Embryonic facial prominence (tissue), 1 donor: ENCODE measurements around the gene PPP1R14D.

Experiments used
- DNase-seq: peaks from one replicate; pipeline ENCODE4 v3.0.0-alpha.2; 2016; ENCODE audit errors: extremely low spot score

Gene PPP1R14D

DNA sequence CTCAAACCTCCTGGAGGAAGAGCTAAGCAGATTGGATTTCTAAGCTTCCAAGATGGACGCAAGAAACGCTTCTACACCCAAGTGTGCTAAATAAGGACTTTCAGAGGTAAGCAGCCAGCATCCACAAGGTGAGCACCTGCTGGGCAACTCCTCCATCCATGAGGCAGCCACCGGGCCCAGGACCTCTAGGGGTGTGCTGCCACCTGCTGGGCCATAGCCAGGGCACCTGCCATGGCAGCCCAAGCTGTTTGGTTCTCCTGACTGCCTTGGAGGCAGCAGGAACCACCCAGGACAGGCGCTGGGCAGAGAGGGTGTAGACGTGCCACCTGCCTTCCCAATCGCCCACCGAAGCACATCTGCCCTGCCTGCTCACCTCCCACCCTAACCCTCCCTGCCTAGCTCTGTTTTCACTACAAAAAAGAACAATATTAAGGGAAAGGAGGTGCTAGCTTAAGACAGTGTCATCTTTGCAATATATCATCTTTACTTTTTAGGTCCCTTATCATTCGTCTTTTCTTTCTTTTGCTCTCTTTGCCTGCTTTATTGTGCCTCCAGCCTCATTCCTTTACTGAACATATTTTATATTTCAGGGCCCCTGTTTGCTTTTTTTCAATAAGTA, 45.8 kb downstream of the PPP1R14D start:
- DNase-seq, result peak; percentile 4

DNA sequence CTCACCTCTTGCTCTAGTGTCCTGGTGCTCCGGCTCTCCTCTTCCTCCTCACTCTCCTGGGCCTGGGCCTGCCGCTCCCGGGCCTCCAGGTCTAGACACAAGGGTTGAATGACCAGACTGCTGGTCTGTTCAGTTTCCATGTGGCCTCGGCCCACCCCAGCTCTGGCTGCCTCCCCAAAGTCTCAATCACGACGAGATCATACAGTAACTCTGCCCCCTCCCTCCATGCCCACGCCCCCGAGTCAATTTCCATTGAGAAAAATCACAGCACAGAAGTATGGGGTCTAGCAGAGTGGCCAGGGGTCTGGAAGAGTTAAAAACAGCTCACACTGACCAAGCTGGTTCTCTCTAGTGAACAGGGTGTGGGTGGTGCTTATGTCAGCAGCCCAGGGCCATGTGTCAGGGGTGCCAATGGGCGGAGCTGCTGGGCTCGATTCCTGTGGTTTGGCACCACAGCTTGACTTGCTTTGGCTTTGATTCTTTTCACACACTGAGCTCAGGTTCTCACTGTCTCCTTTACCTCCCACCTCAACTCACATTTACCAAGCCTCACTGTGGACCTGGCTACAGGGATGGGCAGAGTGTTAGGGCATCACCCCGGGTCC, 51.9 kb downstream of the PPP1R14D start:
- DNase-seq, result peak; percentile 5

DNA sequence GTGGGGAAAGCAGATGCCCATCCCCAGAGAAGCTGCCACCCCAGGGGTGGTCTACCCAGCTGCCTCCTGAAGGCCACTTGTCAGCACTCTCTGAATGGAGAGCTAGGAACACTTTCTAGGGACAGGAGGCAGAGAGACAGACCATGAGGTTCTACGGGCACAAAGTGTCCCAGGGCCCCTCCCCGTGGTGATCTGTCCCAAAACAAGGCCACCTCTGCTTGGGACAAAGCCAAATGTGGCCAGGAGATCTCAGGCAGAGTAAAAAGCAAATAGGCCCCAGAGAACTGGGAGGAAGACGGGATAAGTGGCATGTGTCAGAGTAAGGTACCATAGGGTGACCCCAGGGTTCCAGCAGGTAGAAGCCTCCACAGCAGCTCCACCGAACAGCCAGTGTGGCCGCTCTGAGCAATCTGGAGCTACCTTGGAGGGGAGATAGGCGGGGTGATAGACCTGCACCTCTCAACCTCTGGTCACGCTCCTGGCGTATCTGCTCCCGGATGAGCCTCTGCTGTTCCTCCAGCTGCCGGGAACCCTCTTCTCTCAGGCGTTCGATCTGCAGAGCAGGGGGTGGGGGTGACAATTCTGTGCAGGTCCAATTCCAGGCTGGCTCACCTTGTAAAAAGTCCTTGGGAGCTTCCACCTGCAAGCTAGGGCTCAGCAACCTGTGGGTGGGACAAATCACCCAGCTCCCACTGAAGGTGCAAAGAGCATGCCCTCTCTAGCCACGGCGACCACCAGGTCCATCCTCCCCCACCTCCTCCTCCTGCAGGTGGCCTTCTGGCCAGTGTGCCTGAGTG, 52.6 kb downstream of the PPP1R14D start:
- DNase-seq, result no peak

DNA sequence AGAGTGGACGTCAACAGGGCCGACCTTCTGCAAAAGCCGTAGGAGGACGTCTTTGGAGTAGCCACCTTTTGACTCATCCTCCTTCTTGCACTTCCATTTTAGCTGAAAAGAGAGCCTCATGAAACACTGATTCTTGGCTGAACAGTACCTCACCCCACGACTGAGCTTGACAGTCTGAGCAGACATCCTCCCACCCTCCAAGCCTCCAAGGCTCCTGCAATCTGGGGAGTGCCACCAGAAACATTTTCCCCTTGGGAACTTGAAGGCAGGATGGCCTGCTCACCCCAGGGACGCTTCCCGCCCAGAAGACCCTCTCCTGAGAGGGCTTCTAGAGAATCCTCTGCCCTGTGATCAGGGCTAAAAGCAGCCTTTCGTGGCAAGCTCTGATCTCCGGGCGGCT, 53.5 kb downstream of the PPP1R14D start:
- no peak for DNase-seq

DNA sequence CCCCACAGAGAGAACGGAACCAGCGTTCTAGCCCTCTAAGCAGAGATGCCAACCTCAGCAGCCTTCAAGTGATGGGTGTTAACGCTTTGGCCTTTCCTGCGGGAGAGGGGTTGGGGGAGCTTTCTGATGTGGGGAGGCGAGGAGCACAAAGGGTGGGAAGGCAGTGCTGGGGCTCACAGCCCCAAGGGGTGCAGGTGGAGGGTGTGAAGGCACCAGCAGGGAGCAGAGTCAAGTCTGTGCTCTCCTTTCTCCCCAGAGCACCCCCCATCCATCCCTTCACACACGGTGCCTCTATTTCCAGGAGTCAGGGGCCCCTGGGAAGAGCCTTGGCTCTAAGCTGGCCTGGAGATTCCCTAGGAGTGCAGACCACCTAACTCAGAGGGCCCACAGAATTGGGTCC, 54.6 kb downstream of the PPP1R14D start:
- no peak for DNase-seq

DNA sequence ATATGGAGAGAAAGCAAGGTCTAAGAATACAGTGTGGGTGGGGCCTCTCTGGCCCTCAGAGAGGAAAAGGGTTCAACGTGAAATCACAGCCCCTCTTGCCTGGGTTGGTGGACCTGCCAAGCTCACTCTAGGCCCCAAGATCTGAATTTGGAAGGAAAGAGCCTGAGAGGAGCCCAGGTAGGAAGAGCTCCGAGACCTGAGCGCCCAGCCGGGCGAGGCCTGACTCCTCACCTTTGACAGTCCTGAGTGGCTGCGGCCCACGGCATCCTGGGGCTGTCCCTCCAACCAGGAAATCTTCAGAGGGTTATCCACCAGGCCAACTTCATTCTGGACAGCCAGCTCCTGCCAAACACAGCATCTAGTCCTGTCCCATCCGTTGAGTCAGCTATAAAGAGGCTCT, 55.0 kb downstream of the PPP1R14D start:
- DNase-seq, result no peak

DNA sequence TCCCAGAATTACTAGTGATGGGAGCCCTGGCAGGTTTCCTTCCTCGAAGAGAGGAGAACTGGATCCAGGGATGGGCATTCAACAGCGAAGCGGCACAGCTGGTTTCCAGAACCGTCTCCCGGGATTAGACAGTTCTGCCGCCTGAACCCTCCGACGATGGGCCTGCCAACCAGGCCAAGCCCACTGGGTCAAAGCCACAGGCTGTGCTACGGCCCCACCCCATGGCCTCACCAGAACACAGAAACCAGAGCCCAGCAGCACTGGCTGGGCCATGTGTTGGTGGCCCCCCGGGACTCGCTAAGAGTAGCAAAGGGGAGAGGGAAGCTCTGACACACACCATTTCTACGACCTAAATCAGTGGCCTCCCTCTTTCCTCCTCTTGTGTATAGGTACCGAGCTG, 56.5 kb downstream of the PPP1R14D start:
- no peak for DNase-seq

DNA sequence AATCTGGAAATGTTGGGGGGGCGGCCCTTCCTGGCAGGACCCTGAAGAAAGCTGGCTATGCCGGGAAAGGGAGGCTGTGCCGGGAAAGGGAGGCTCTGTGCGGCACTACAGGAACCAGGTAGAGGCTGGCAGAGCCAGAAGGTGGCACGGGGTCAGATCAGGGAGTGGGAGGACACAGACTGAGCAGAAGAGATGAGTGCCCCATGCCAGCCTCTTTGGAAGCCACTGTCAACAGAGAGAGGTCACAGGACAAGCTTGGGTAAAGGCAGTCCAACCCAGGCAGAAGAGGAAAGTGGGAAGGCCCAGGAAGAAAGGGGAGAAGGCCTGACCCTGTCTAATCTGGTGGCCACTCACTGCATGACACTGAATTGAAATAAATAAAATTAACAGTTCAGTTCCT, 57.3 kb downstream of the PPP1R14D start:
- DNase-seq, result no peak

DNA sequence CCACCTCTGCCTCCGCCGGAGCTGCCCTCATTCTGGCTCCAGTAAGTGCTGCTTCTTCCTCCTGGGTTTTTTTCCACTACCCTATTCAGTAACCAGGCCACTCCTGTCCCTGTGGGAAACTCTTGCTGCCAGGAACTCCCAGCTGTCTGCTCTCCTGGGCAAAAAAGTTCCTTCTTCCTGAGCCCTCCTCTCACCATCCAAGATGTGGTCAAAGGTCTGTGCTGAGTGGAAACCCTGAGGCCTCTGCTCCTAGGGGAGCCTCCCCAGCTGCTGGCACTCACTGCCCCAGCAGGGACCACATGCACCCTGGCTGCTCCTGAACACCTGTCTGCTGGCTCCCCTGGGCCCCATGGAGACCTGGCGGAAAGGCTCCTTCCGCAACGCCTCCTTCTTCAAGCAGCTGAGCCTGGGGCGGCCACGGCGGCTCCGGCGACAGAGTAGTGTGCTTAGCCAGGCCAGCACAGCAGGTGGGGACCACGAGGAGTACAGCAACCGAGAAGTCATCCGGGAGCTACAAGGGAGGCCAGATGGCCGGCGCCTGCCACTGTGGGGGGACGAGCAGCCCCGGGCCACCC, 58.3 kb downstream of the PPP1R14D start:
- no peak for DNase-seq

DNA sequence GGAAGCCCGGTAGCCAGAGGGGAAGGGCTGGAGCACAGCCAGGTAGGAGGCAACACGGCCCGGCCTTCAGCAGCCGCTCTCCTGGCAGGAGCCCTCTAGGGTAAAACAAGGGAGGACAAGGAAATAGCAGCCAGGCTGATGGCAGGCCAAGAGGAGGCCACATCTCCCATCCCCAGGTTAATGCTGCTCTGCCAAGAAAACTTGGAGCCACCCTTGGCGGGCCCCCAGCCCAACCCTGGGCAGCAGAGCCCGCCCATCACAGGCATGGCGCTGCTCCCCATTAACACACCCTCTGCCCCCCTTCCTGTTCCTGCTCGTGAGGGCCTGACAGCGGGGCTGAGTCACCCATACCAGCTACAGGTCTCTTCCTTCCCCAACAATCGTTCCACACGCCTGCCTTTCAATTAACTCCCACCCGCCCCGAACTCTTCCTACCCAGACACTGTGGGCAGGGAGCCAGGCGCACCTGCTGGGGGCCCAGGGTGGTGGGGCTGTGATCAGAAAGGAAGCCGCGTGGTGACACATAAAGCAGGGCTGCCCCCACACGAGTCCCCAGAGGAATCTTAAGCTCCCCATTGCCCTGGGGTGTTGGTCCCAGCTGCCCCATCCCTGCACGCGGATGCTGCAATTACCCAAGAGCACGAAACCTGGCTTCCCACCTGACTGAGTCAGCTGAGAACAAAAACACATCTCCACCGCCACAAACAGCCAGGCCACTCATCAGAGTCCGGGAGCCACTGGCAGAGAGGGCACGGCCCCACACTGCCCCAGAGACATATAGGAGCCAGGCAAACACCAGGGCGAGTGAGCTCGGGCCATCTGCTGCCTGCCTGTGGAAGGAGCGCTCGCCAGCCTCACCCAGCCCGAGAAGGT, 59.0 kb downstream of the PPP1R14D start, which contains the start of gene C15orf62:
Gene C15orf62, plus strand, starts transcription at position 707 of the 873 bp plus-strand sequence. CDS start 516 bp downstream, outside the sequence.
- peak; percentile 35 for DNase-seq

DNA sequence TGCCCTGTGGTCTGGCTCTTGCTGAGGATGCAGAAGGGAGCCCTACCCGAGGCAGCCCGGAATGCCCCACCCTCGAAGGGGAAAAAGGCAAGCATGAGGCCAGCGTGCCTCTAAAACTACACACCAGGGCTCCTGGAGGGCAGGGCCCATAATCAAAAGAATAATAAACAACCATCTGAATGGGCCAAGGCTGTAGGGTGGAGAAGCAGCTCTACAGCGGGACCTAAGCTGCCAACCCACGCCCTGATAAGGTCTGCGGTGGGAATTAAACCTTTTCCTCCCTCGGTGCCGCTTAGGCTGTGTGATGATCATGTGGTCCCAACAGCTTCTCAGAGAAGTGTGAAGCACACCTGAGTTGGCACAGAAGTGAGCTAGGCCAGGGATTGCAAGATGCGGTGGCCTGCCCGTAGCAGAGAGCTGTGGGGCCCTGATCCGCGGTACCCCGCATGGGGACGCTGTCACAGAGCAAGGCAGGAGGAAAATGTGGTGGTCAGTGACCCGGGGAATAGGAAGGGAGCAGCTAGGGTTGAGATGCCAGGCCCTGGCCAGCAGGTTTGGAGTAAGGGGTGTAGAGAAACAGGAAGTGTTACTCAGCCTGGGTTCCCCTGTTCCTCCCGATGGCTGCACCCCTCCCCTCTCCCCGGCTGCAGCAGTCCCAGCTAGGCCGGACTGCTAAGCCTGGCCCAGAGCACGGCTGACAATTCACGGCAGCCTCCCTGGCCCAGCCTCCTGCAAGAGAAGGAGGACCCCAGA, 59.8 kb downstream of the PPP1R14D start:
- DNase-seq, result no peak

DNA sequence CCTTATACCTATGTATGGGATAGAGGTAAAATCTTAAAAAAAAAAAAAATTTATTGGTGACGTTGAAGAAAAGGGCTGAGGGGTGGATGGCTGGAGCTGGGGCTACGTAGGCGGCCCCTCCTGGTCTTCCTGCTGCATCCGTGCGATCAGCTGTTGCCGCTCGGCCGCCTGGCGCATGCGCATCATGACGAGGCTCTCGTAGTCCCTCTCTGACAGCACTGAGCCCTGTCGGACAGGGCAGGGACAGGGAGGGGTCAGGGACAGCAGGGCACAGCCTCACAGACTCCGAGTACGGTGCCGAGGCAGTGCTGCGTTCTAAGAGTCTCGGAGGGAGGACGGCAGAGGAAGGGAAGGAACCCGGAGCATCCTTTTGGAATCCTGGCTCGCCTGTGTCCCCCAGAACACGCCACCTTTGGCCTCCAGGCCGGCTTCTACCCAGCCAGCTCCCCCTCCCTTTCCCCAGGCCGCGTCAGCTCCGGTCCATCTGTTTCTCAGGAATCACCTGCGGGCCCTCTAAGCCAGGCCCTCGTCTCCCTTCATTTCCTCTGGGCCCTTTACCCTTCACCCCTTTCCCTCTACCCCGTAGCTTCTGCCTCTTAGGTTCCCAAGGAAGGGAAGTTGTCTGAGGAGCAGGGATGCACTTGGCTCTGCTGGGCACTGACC, 60.5 kb downstream of the PPP1R14D start:
- no peak for DNase-seq

DNA sequence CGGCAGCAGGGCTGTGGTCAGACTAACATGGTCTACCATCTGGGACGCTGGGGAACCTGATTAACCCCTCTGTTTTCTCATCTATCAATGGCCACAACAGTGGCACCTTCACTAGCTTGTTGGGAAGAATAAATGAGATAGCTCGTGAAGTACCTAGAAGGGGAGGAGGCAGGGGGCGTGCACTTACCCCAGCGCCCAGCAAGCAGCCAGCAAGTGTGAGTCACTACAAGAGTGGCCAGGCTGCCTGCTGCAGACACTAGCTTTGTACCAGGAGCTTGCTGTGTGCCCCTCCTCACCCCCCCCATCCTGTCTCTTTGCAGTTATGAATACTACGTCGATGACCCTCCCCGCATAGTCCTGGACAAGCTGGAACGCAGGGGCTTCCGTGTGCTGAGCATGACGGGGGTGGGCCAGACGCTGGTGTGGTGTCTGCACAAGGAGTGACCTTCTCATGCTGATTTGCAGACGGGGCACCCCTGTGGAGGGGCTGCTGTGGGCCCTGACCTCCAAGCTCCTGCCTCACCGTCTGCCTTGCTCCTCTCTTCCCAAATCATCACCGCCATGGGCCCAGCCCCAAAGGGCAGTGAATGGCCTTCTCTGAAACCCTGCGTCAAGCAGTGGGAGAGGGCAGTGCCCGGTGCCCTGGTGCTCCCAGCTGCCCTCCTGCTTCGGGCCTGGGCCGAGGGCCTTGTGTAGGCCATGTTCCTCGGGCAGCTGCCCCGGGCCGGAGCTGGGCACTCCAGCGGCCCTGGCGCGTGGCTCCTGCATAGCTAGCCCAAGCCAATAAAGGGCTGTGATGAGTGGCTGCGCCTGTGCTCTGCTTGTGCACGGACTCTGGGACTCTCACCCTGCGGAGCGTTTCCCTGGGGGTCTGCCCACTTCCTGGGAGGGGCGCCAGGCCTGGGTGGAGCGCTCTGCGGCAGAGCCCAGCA, 61.3 kb downstream of the PPP1R14D start:
- no peak for DNase-seq

DNA sequence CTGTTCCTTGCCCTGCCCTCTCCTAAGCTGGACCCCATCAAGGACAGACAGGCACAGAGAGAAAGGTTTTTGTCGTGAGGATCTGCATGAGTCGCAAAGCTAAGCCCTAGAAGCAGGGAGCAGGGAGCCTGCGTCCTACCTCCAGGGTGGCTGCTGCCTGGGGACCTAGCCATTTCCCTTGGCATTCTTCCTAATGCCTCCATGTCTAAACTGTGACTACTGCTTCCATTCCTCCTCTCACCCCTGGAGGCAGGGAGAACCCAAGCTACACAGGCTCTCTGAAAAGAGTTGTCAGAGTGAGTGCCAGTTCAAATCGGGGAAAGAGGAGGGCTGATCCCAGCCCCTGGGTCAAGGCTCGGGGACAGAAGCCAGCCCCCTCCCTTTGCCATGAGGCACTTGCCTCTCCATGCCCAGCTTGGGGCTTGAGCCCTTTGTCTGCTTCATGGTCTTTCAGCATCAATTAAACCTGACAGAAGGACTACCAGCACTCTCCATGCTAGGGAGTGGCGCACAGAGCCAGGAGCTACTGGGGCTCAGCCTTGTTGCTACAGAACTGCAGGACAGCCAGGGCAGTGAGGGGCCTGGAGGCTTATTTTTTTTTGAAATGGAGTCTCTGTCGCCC, 62.2 kb downstream of the PPP1R14D start:
- no peak for DNase-seq
